Muscle layer of duodenum (tissue), 2 donors: ENCODE results near the gene CWH43.
"Not testable (repeated sequence)": the region's sequence is repeated elsewhere in the genome, so short reads cannot be mapped to it uniquely, and the experiment has no call there.

Experiments
- H3K27ac ChIP-seq: one replicate; pipeline ENCODE4 v1.7.0; 2013; ENCODE audit warnings: mild to moderate bottlenecking, low read length
- H3K27me3 ChIP-seq: one replicate; pipeline ENCODE4 v1.7.0; 2013; ENCODE audit warnings: low read depth, mild to moderate bottlenecking, control low read depth, low read length
- H3K36me3 ChIP-seq, 2 donors: one replicate each; pipeline ENCODE4 v1.7.0; 2013; ENCODE audit warnings: low read length in 2 of 2, control low read depth in 1 of 2, mild to moderate bottlenecking in 1 of 2; ENCODE audit not compliant: insufficient read depth in 2 of 2, control insufficient read depth in 1 of 2
- H3K4me1 ChIP-seq, 2 donors: one replicate each; pipeline ENCODE4 v1.7.0; 2013; ENCODE audit warnings: low read length in 2 of 2, mild to moderate bottlenecking in 2 of 2, control low read depth in 1 of 2, moderate library complexity in 1 of 2; ENCODE audit not compliant: insufficient read depth in 2 of 2, control insufficient read depth in 1 of 2
- H3K4me3 ChIP-seq, 2 donors: one replicate each; pipeline ENCODE4 v1.7.0; 2013; ENCODE audit warnings: low read length in 2 of 2, low read depth in 1 of 2, mild to moderate bottlenecking in 1 of 2
- H3K9me3 ChIP-seq, 2 donors: one replicate each; pipeline ENCODE4 v1.7.0; 2013; ENCODE audit warnings: low read length in 2 of 2, control low read depth in 1 of 2, mild to moderate bottlenecking in 1 of 2; ENCODE audit not compliant: control insufficient read depth in 1 of 2
- donor health status: healthy.

Gene CWH43

DNA sequence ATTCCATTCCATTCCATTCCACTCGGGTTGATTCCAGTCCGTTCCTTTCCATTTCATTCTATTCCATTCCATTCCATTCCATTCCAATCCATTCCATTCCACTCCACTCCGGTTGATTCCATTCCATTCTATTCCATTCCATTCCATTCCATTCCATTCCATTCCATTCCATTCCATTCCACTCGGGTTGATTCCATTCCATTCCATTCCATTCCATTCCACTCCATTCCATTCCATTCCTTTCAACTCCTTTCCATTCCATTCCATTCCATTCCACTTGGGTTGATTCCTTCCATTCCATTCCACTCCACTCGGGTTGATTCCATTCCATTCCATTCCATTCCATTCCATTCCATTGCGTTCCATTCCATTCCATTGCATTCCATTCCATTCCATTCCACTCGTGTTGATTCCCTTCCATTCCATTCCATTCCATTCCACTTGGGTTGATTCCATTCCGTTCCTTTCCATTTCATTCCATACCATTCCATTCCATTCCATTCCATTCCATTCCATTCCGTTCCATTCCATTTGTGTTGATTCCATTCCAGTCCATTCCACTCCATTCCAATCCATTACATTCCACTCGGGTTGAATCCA lies 123.6 kb downstream of the CWH43 start:
- H3K4me1 ChIP-seq, H3K27me3 ChIP-seq, H3K27ac ChIP-seq, H3K36me3 ChIP-seq: not testable (repeated sequence)
- Histone ChIP-seq H3K9me3 (peaks cover 17 to 59% of the 10 kb centered on the region in 2 donors), H3K4me3 (peak overlapping the region in 1 of 2 donors; percentile 0)

DNA sequence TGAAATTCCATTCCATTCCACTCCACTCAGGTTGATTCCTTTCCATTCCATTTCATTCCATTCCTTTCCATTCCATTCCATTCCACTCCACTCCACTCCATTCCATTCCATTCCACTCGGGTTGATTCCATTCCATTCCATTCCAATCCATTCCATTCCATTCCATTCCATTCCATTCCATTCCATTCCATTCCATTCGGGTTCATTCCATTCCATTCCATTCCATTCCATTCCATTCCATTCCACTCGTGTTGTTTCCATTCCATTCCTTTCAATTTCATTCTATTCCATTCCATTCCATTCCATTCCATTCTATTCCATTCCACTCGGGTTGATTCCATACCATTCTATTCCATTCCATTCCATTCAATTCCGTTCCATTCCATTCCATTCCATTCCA lies 124.5 kb downstream of the CWH43 start:
- peaks cover 16 to 59% of the 10 kb centered on the region in 2 donors for H3K9me3 ChIP-seq
- peak overlapping the region in 1 of 2 donors; percentile 0 for H3K4me3 ChIP-seq

More for the DNA sequence above, 124.5 kb downstream of the CWH43 start:
- not testable (repeated sequence) for H3K27me3 ChIP-seq, H3K4me1 ChIP-seq, H3K27ac ChIP-seq, H3K36me3 ChIP-seq
